H1 (cell line): ENCODE data around the gene FOXG1. TPM values are rescaled to one million over a fixed set of nuclear protein-coding genes. Genes with fewer than 3 reads are reported as not detected.

ENCODE experiments used
- CTCF ChIA-PET: fragments of 300-600 bp; sonication (Branson Sonifier 250); formaldehyde crosslinking; loops from one replicate; lab custom pipeline; 2021; ENCODE audit not compliant: partially characterized antibody; lab: Charles Lee
- POLR2A ChIA-PET: fragments of 300-600 bp; sonication (Branson Sonifier 250); formaldehyde crosslinking; loops from one replicate; lab custom pipeline; 2021; ENCODE audit warnings: inconsistent platforms; ENCODE audit not compliant: partially characterized antibody; lab: Charles Lee
- DNase-seq, 2 experiments: peaks; one replicate each; pipeline versions ENCODE4 v3.0.0 to v3.0.0-alpha.2; 2010 to 2022; ENCODE audit warnings: low spot score in 2 of 2, low read depth in 1 of 2, mixed read lengths in 1 of 2
- FAIRE-seq: peaks from 2 replicates; lab custom pipeline; 2011; peaks lifted over from hg19 to GRCh38; lab: Jason Lieb, UNC
- H2AFZ ChIP-seq: 2 replicates; pipeline ENCODE4 v1.8.1; 2012; ENCODE audit warnings: low read length, inconsistent platforms
- H2AK5ac ChIP-seq: 2 replicates; pipeline ENCODE4 v1.6.1; 2013; ENCODE audit warnings: low read depth, low read length
- H2BK120ac ChIP-seq: replicated peaks from 2 replicates; pipeline ENCODE3; 2013; ENCODE audit warnings: low read depth, low read length, inconsistent platforms
- H2BK12ac ChIP-seq: 2 replicates; pipeline ENCODE4 v1.6.1; 2013; ENCODE audit warnings: low read depth, low read length
- H2BK15ac ChIP-seq: 2 replicates; pipeline ENCODE4 v1.6.1; 2013; ENCODE audit warnings: low read length
- H2BK20ac ChIP-seq: 2 replicates; pipeline ENCODE4 v1.6.1; 2013; ENCODE audit warnings: low read length
- H2BK5ac ChIP-seq: 2 replicates; pipeline ENCODE4 v1.6.1; 2013; ENCODE audit warnings: low read depth, low read length
- H3K14ac ChIP-seq: 2 replicates; pipeline ENCODE4 v1.6.1; 2013; ENCODE audit warnings: inconsistent platforms; ENCODE audit not compliant: insufficient read length
- H3K18ac ChIP-seq: 2 replicates; pipeline ENCODE4 v1.6.1; 2013; ENCODE audit warnings: low read length; ENCODE audit errors: extremely low read depth
- H3K23ac ChIP-seq: 2 replicates; pipeline ENCODE4 v1.6.1; 2013; ENCODE audit warnings: inconsistent platforms; ENCODE audit not compliant: insufficient read length
- H3K23me2 ChIP-seq: 2 replicates; pipeline ENCODE4 v1.6.1; 2013; ENCODE audit warnings: low read depth, low read length
- H3K27ac ChIP-seq: 2 replicates; pipeline ENCODE4 v1.6.1; 2011; ENCODE audit warnings: low read depth, low read length, inconsistent platforms
- H3K27me3 ChIP-seq, 4 experiments: replicated peaks in 1 of 4; 1 replicate in 1 of 4; 2 replicates in 3 of 4; pipeline versions ENCODE4 v1.6.1 to v1.8.1; 2011 to 2013; ENCODE audit warnings: low read length in 3 of 4, mild to moderate bottlenecking in 3 of 4, inconsistent platforms in 2 of 4, mixed read lengths in 2 of 4, moderate library complexity in 1 of 4; ENCODE audit not compliant: control insufficient read depth in 3 of 4, insufficient read depth in 3 of 4; ENCODE audit errors: extremely low read depth in 1 of 4
- H3K36me3 ChIP-seq, 4 experiments: 2 replicates each; pipeline versions ENCODE4 v1.6.1 to v1.8.1; 2011 to 2013; ENCODE audit warnings: mild to moderate bottlenecking in 4 of 4, low read length in 3 of 4, moderate library complexity in 2 of 4, control low read depth in 1 of 4, inconsistent platforms in 1 of 4; ENCODE audit not compliant: insufficient read depth in 4 of 4, control insufficient read depth in 2 of 4
- H3K4ac ChIP-seq: replicated peaks from 2 replicates; pipeline ENCODE3; 2013; ENCODE audit warnings: low read length, low read depth, mixed read lengths, inconsistent platforms; ENCODE audit not compliant: insufficient read length
- H3K4me1 ChIP-seq, 4 experiments: replicated peaks in 1 of 4; 1 replicate in 1 of 4; 2 replicates in 3 of 4; pipeline versions ENCODE4 v1.6.1 to v1.8.1; 2011 to 2013; ENCODE audit warnings: low read length in 3 of 4, inconsistent platforms in 2 of 4, mixed read lengths in 1 of 4; ENCODE audit not compliant: insufficient read depth in 4 of 4, control insufficient read depth in 3 of 4
- H3K4me2 ChIP-seq, 2 experiments: 2 replicates each; pipeline versions ENCODE4 v1.6.1 to v1.8.1; 2011 to 2013; ENCODE audit warnings: low read depth in 2 of 2, low read length in 2 of 2, control low read depth in 1 of 2, inconsistent platforms in 1 of 2, mild to moderate bottlenecking in 1 of 2; ENCODE audit not compliant: insufficient read depth in 1 of 2
- H3K4me3 ChIP-seq, 4 experiments: fragments of 200-600, 300-600 bp in 1 of 4; sonication (generic), shearing (Covaris generic), sonication (Bioruptor Twin) in 1 of 4; 2 replicates each; pipeline versions ENCODE4 v1.5.1 to v1.8.1; 2011 to 2016; ENCODE audit warnings: low read length in 4 of 4, low read depth in 3 of 4, control low read depth in 2 of 4, inconsistent platforms in 2 of 4, mild to moderate bottlenecking in 2 of 4, mixed read lengths in 1 of 4, moderate library complexity in 1 of 4; ENCODE audit not compliant: insufficient read depth in 2 of 4; ENCODE audit errors: extremely low read depth in 1 of 4
- H3K56ac ChIP-seq: replicated peaks from 2 replicates; pipeline ENCODE3; 2013; ENCODE audit warnings: low read depth, mild to moderate bottlenecking, mixed read lengths, low read length, inconsistent platforms; ENCODE audit not compliant: insufficient read length
- H3K79me1 ChIP-seq: 2 replicates; pipeline ENCODE4 v1.6.1; 2013; ENCODE audit warnings: low read depth, low read length, control low read depth
- H3K79me2 ChIP-seq, 2 experiments: 2 replicates each; pipeline versions ENCODE4 v1.6.1 to v1.8.1; 2012 to 2013; ENCODE audit warnings: low read length in 2 of 2, mild to moderate bottlenecking in 2 of 2, inconsistent platforms in 1 of 2; ENCODE audit not compliant: insufficient read depth in 2 of 2, control insufficient read depth in 1 of 2
- H3K9ac ChIP-seq, 4 experiments: replicated peaks in 1 of 4; 1 replicate in 1 of 4; 2 replicates in 3 of 4; pipeline versions ENCODE4 v1.6.1 to v1.8.1; 2011 to 2013; ENCODE audit warnings: low read depth in 3 of 4, low read length in 3 of 4, control low read depth in 2 of 4, mild to moderate bottlenecking in 2 of 4, moderate library complexity in 2 of 4, inconsistent platforms in 1 of 4; ENCODE audit errors: extremely low read depth in 1 of 4
- H3K9me3 ChIP-seq, 2 experiments: 2 replicates each; pipeline versions ENCODE4 v1.6.1 to v1.8.1; 2012 to 2013; ENCODE audit warnings: mild to moderate bottlenecking in 2 of 2, moderate library complexity in 2 of 2, control low read depth in 1 of 2, inconsistent platforms in 1 of 2, low read depth in 1 of 2, low read length in 1 of 2, mixed read lengths in 1 of 2; ENCODE audit not compliant: insufficient read depth in 2 of 2
- H4K20me1 ChIP-seq, 2 experiments: replicated peaks in 1 of 2; 2 replicates each; pipeline versions ENCODE3 to v1.8.1; 2011 to 2013; ENCODE audit warnings: inconsistent platforms in 2 of 2, low read length in 2 of 2, mild to moderate bottlenecking in 1 of 2; ENCODE audit not compliant: insufficient read depth in 2 of 2, control insufficient read depth in 1 of 2
- H4K5ac ChIP-seq: 2 replicates; pipeline ENCODE4 v1.6.1; 2013; ENCODE audit warnings: low read length, low read depth, mixed read lengths, inconsistent platforms; ENCODE audit not compliant: insufficient read length
- H4K8ac ChIP-seq: 2 replicates; pipeline ENCODE4 v1.8.0; 2013; ENCODE audit warnings: mild to moderate bottlenecking, moderate library complexity, low read length, inconsistent platforms; ENCODE audit not compliant: insufficient read depth; ENCODE audit errors: extremely low read depth
- H4K91ac ChIP-seq: replicated peaks from 2 replicates; pipeline ENCODE3; 2013; ENCODE audit warnings: low read length, mixed read lengths, inconsistent platforms; ENCODE audit not compliant: insufficient read length
- BRCA1 ChIP-seq: IDR thresholded peaks from 2 replicates; pipeline ENCODE4 v1.6.1; 2012; ENCODE audit warnings: low read depth, low read length, improper control_type of control experiment
- EP300 ChIP-seq, 2 experiments: IDR thresholded peaks; 1 replicate in 1 of 2; 2 replicates in 1 of 2; pipeline ENCODE4 v1.6.1; 2011 to 2012; ENCODE audit warnings: low read depth in 2 of 2, low read length in 2 of 2, mild to moderate bottlenecking in 2 of 2, borderline replicate concordance in 1 of 2, inconsistent platforms in 1 of 2, moderate library complexity in 1 of 2
- EZH2 ChIP-seq: fragments of 200-600 bp; sonication (generic); IDR thresholded peaks from 2 replicates; pipeline ENCODE4 v1.7.1; 2012; ENCODE audit warnings: low read depth, mild to moderate bottlenecking, moderate library complexity, low read length, inconsistent platforms; ENCODE audit not compliant: severe bottlenecking
- HDAC6 ChIP-seq: IDR thresholded peaks from one replicate; pipeline ENCODE4 v1.7.1; 2012; ENCODE audit warnings: low read depth, mild to moderate bottlenecking, inconsistent platforms, low read length, moderate library complexity
- JUN ChIP-seq: IDR thresholded peaks from 2 replicates; pipeline ENCODE4 v1.6.1; 2011; ENCODE audit warnings: low read depth, mild to moderate bottlenecking, improper control_type of control experiment, low read length
- NRF1 ChIP-seq: IDR thresholded peaks from 2 replicates; pipeline ENCODE4 v1.6.1; 2011; ENCODE audit warnings: mild to moderate bottlenecking, low read depth, low read length, improper control_type of control experiment
- RNF2 ChIP-seq: fragments of 200-900, 300-1000 bp; sonication (generic); IDR thresholded peaks from 2 replicates; pipeline ENCODE4 v1.7.1; 2016; ENCODE audit warnings: borderline replicate concordance, low read depth, mild to moderate bottlenecking, antibody characterized with exemption, low read length; ENCODE audit not compliant: poor library complexity, severe bottlenecking; ENCODE audit errors: missing control alignments
- SRF ChIP-seq: IDR thresholded peaks from 2 replicates; pipeline ENCODE4 v1.6.1; 2011; ENCODE audit warnings: mild to moderate bottlenecking, low read depth, low read length, moderate library complexity
- SUZ12 ChIP-seq: fragments of 200-600 bp; sonication (generic); IDR thresholded peaks from 2 replicates; pipeline ENCODE4 v1.6.1; 2012; ENCODE audit warnings: mild to moderate bottlenecking, inconsistent platforms, low read length, moderate library complexity, mixed read lengths
- TCF12 ChIP-seq: IDR thresholded peaks from 2 replicates; pipeline ENCODE4 v1.6.1; 2011; ENCODE audit warnings: low read depth, mild to moderate bottlenecking, low read length
- WGBS, 2 experiments: shearing (Covaris generic) in 1 of 2; methylation state at CpG; one replicate each; pipeline versions ENCODE4 v1.1.6 to v1.1.7; 2013 to 2015; ENCODE audit warnings: low lambda C conversion rate in 2 of 2, mixed read lengths in 2 of 2, inconsistent platforms in 1 of 2, low coverage in 1 of 2, missing lambda C conversion rate in 1 of 2; ENCODE audit not compliant: insufficient replicate concordance in 2 of 2, insufficient coverage in 1 of 2, insufficient read length in 1 of 2; ENCODE audit errors: extremely low coverage in 1 of 2, missing lambda C conversion rate in 1 of 2; 5-methylcytosine and 5-hydroxymethylcytosine counted together
- polyA plus RNA-seq, 7 experiments: library from polyadenylated mRNA; depleted of rRNA in 3 of 7; stranded (reverse) in 5 of 7; unstranded in 2 of 7; fragments of >200 nt in 5 of 7; fragments of 200-250 nt in 2 of 7; gene quantifications; 1 replicate in 5 of 7; 2 replicates in 1 of 7; 4 replicates in 1 of 7; pipeline versions ENCODE4 v1.2.1 to v1.2.3, GENCODE V29; 2011 to 2013; ENCODE audit warnings: missing spikeins in 2 of 7, mixed read lengths in 2 of 7
- total RNA-seq: library from RNA; stranded (reverse); fragmentation: NEBNext Ultra II Directional; extraction: Animal tissue kit (Norgen Biotek cat#: 25700); gene quantifications from 2 replicates; pipeline ENCODE4 v1.2.1, GENCODE V29; 2021

FOXG1 gene
- total and polyA plus RNA-seq, 2 of the 8 experiments (the other 6 are each of a cell fraction or from before 2014, with no cell fraction given), result 0.03 to 0.24 TPM

DNA sequence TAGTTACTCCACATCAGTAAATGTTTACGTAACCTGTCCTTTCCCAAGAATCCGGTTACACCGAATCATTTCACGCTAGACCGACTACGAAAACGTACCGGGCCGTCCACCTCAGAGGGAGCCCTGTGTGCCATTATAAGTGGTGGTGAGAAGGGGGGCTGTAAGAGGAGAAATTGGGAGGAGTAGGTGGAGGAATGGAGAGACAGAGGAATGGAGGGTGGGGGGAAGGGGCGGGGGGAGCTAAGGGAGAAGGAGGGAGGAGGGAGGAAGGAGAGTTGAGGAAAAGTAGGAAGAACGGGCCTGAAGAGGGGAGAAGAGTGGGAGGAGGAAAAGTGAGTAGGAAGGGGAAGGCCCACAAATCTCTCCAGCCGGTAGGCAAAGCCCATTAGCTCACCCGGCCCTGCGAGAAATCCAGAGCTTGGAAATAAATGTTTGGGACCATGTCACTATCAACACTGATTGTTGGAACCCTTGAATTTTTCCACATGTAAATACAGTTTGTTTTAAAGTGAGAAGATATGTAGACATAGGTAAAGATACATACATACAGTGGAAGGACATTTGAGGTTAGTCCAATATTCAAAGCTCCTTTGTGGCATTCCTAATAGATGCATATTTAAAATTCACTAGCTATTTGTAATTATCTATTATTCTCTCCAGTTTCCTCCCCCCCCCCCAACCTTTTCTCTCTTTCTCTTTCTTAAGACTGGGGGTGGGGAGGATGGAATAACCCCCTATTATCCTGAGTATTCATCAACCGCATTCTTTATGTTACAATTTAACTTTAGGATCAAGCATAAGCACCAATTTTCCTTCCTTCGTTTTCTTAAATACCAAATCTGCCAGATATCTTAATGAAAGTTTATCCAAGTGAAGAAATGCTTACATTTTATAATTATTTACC, 2.1 kb upstream of the FOXG1 start:
- no peak overlapping the region for H4K91ac ChIP-seq
- no peak overlapping the region for H4K5ac ChIP-seq
- no peak overlapping the region for H2AFZ ChIP-seq
- H3K23ac ChIP-seq, result no peak overlapping the region
- H3K79me2 ChIP-seq, result no peaks in the 10 kb centered on the region
- no peak overlapping the region for H3K9ac ChIP-seq
- DNase-seq (peak in 1 of 2 experiments; percentile 55), FAIRE-seq (peak; percentile 45)
- H2BK12ac ChIP-seq, result no peak overlapping the region
- no peak overlapping the region for H3K27ac ChIP-seq
- ChIA-PET POLR2A (interaction anchor here (0.8 to 2.4 kb wide), 3 partner anchors 9 to 20 kb away, joined by 4 to 11 read pairs (median 4); no protein-coding TSS in a partner anchor), CTCF (interaction anchor here (1.0 to 6.7 kb wide), 6 partner anchors 9 to 757 kb away, joined by 3 to 63 read pairs (median 6); no protein-coding TSS in a partner anchor)
- H2BK120ac ChIP-seq, result no peak overlapping the region
- no peak overlapping the region for H4K8ac ChIP-seq
- H3K4me2 ChIP-seq, result peak overlapping the region; percentile 79 to 89; a peak in 3 of 4 replicates
- no peak overlapping the region for H3K14ac ChIP-seq
- no peaks in the 10 kb centered on the region; a peak in 1 of 8 replicates for H3K36me3 ChIP-seq
- H3K4me1 ChIP-seq, result peaks cover 2 to 21% (median 10%) of the 10 kb centered on the region in 4 experiments; a peak in 4 of 7 replicates
- no peaks in the 10 kb centered on the region for H3K79me1 ChIP-seq
- no peak overlapping the region for H2BK20ac ChIP-seq
- no peak overlapping the region for H3K4ac ChIP-seq
- peaks cover 17% of the 10 kb centered on the region for H3K23me2 ChIP-seq
- H4K20me1 ChIP-seq, result peaks cover 12 to 21% of the 10 kb centered on the region in 2 experiments
- H2AK5ac ChIP-seq, result no peak overlapping the region
- no peak overlapping the region for H2BK15ac ChIP-seq
- WGBS, 2 experiments, result 4% methylated on average over 14 of the region's 16 CpGs; no CpG with 5 or more reads in 1 of the 2 experiments
- TF ChIP-seq JUN (no peak), SUZ12 (peak; percentile 28), BRCA1 (no peak), HDAC6 (no peak), NRF1 (no peak), RNF2 (peak; percentile 90), SRF (no peak), EZH2 (no peak), TCF12 (peak; percentile 62; the same call in 1 of the 2 replicates), EP300 (IDR thresholded peaks at IDR 0.05; ENCODE audit: borderline replicate concordance in 1 of 2, low read depth in 2 of 2, low read length in 2 of 2) (no peak)
- H3K4me3 ChIP-seq, result peak overlapping the region in 1 of 4 experiments; percentile 79; a peak in 2 of 8 replicates
- no peak overlapping the region for H3K56ac ChIP-seq
- no peak overlapping the region for H2BK5ac ChIP-seq
- no peak overlapping the region for H3K18ac ChIP-seq
- no peaks in the 10 kb centered on the region; a peak in 1 of 4 replicates for H3K9me3 ChIP-seq
- H3K27me3 ChIP-seq, result peaks cover 72 to 85% (median 79%) of the 10 kb centered on the region in 4 experiments
